GM10266 (cell line): ENCODE results near the gene CLCA4.

Experiments
- DNase-seq: peaks from one replicate; pipeline ENCODE4 v3.0.0; 2012; ENCODE audit errors: extremely low spot score
- TF ChIP-seq, protein P1 (sequence below): IDR thresholded peaks from 2 replicates; pipeline ENCODE4 v1.5.1; 2012; ENCODE audit warnings: mild to moderate bottlenecking, low read depth; ENCODE audit not compliant: control insufficient read depth, insufficient read depth; ENCODE audit errors: missing control alignments

CLCA4 gene

DNA sequence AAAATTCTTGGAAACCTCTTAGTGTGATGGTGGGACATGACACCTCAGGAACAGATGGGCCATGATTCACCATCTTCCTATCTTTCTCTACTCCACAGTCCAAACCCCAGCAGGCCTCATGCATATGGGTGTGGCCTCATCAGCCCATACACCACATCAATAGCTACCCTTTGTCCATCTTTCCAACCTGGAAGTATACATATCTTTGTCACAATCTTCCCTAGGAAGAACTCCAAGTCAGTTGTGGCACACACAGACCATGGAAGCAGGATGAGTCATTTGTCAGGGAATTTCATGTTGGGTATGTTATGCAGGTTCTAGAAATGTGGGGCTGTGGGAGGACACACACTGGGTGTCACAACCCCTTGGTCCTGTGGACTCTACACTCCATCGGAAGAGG lies 30.5 kb upstream of the CLCA4 start:
- DNase-seq, result no peak
- TF ChIP-seq, protein P1, sequence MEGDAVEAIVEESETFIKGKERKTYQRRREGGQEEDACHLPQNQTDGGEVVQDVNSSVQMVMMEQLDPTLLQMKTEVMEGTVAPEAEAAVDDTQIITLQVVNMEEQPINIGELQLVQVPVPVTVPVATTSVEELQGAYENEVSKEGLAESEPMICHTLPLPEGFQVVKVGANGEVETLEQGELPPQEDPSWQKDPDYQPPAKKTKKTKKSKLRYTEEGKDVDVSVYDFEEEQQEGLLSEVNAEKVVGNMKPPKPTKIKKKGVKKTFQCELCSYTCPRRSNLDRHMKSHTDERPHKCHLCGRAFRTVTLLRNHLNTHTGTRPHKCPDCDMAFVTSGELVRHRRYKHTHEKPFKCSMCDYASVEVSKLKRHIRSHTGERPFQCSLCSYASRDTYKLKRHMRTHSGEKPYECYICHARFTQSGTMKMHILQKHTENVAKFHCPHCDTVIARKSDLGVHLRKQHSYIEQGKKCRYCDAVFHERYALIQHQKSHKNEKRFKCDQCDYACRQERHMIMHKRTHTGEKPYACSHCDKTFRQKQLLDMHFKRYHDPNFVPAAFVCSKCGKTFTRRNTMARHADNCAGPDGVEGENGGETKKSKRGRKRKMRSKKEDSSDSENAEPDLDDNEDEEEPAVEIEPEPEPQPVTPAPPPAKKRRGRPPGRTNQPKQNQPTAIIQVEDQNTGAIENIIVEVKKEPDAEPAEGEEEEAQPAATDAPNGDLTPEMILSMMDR, result no peak

DNA sequence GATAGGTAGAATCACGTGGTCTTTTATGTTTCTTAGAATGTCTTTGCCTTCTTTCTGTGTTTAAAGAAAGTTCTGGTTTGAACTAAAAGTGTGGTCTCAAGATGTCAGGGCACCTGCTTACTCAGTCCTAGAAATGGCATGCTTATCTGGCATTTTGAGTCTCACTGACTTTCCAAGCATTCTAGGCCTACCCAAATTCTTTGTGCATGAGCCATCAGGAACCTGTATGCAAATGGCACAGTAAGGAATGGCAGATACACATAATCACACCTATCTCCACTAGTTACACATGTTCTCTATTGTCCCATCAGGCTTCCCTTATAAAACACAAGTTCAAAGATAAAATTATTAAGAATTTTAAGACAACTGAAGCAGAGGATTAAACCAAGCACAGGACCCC lies 29.5 kb upstream of the CLCA4 start:
- TF ChIP-seq, protein P1, result no peak
- DNase-seq, result no peak

DNA sequence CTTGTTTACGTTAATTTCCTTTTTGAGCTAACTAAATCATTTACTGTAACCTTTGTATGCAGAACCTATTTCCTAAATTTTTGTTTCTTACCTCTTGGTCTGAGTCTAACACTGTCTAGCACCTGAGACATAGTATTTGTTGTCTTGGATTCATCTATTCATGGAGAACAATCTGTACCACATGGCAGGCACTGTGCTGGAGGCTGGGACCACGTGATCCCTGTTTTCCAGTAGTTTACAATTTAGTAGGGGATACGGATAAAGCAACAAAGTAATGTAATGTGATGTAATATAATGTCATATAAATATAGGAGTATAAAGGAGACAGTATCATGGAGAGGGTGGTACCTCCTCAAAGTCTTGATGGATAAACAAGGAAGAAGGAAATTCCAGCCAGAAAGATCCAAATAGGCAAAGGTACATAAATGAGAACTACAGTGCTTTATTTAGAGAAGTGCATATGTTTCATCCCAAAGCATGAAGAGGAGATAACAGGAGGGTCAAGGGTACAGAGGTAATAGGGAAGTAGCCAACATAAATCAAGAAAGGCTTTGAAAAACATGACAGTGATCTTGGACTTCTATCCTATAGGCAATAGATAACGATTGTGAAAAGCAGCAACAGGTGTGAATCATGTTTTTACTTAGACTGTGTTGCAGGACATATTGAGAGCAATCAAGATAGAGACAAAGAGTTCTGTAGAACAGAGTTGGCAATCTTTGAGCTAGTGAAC lies 25.9 kb upstream of the CLCA4 start:
- no peak for DNase-seq

DNA sequence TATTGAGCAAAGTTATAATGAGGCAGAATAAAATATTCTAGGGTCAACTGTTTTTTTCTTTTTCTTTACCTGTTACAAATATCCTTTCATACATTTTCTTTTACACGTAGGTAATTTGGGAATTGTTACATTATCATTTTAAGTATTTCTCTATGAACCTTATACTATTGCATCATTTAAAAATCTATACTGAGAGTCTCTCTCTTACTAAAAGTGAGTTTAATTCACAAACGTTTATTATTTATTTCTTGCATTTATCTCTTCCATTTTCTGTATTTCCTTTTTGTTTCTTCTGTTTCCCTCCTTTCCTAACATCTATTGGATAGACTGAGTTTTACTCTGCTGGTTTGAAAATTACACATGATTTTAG lies 25.4 kb upstream of the CLCA4 start:
- no peak for DNase-seq
- TF ChIP-seq, protein P1, result no peak

More for the DNA sequence above, 25.9 kb upstream of the CLCA4 start:
- TF ChIP-seq, protein P1, result no peak

DNA sequence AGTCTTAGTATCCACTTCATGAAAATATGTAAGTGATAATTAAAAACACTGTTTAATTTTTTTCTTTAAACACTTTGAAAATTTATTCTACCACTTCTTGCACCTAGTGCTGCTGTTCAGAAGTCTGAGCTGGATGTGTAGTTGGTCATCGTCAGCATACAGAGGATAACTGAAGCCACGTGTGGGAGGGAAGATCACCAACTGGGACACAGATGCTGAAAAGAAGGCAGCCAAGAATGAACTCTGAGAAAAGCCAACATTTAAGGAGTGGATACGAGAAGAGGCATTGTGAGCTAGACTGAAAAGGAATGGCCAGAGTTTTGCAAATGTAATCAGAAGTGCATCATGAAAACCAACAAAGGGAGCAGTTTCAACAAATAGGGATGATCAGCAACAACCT lies 24.6 kb upstream of the CLCA4 start:
- no peak for DNase-seq
- TF ChIP-seq, protein P1, result no peak

DNA sequence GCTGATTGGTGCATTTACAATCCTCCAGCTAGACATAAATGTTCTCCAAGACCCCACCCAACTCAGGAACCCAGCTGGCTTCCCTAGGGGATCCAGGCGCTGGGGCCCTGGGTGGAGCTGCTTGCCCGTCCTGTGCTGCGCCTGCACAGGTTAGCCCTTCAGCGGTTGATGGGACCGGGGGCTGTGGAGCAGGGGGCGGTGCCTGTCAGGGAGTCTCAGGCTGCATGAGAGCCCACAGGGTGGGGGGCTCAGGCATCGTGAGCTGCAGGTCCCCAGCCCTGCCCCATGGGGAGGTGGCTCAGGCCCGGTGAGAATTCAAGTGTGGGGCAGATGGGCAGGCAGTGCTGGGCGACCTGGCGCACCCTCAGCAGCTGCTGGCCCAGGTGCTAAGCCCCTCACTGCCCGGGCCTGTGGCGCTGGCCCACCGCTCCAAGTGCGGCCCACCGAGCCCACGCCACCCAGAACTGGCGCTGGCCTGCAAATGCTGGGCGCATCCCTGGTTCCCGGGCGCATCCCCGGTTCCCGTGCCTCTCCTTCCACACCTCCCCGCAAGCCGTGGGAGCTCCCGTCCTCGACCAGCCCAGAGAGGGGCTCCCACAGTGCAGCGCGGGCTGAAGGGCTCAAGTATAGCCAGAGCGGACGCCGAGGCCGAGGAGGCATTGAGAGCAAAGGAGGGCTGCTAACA lies 23.1 kb upstream of the CLCA4 start:
- DNase-seq, result no peak
- TF ChIP-seq, protein P1, result no peak

DNA sequence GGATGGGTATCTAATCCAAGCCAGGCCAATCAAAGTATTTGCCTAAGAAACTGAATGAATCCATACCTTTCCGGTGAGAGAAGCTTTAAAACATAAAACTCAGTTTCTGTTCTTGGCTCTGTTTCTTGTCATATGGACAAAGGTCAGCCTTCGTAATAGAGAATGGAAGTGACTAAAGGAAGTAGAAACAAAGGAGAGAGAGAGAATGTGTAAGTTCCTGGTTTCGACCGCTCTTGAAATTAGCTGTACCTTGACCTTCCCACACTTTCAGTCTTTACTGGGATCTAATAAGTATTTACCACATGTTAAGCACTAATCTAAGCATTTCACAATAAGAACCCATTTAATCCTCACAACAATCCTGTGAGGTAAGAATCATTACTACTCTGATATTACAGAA lies 19.6 kb upstream of the CLCA4 start:
- DNase-seq, result no peak
- TF ChIP-seq, protein P1, result no peak
